HG03108 (cell line): ENCODE results near the gene TPGS2.
"Not testable (repeated sequence)": the region's sequence is repeated elsewhere in the genome, so short reads cannot be mapped to it uniquely, and the experiment has no call there.

Experiments used
- ATAC-seq: cut with Tn5 transposase; IDR thresholded peaks from one replicate; pipeline ENCODE4 v1.9.1; 2021; ENCODE audit warnings: moderate library complexity; ENCODE audit not compliant: unreplicated experiment

TPGS2 gene

GRCh38 chr18:36825526-36825925 lies 3.3 kb downstream of the TPGS2 start:
- no peak for ATAC-seq

- no peak for ATAC-seq
Observed at GRCh38 chr18:36821681-36822080, 7.1 kb downstream of the TPGS2 start.

GRCh38 chr18:36819621-36820020 lies 9.2 kb downstream of the TPGS2 start:
- ATAC-seq, result no peak

DNA sequence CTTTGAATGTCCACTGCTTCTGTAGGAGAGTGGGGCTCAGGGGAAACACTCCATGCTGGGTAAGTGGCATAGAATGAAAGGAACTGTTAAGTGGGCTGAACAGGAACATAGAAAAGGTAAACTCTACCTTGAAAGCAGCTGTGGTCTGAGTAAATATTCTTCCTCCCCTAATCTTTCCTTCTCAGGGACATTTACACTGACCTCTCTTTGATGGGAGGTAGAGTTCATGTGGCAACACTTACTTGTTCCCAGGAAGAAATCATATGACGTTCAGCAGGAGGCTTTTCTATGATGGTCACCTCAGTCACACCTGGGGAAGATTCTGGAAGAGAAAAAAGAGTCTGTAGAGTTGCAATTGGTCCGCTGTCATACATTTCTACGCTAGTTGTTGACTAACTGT lies 10.2 kb downstream of the TPGS2 start:
- no peak for ATAC-seq

DNA sequence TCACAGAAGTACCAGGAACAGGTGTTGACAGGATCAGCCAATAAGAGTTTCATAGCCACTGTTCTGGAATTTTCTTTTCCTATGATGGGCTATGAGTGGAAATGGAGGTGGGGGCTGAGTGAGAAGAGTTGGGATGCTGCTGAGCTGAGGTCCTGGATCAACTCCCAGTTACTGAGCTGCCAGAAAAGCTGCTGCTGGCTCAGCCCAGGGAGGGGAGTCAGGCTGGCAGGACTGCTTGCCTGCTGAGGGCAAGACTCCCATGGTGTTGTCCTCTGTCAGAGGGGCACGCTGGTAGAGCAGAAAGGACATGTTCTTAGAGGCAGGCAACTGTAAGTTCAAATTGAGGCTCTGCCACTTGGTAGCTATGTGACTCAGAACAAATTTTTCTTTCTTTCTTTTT lies 11.8 kb downstream of the TPGS2 start:
- ATAC-seq, result no peak

- ATAC-seq, result not testable (repeated sequence)
Observed at GRCh38 chr18:36816096-36816495, 12.7 kb downstream of the TPGS2 start.

- no peak for ATAC-seq
Observed at GRCh38 chr18:36814994-36815393, 13.8 kb downstream of the TPGS2 start.

- ATAC-seq, result no peak
Observed at GRCh38 chr18:36813824-36814223, 15.0 kb downstream of the TPGS2 start.

- ATAC-seq, result no peak
Observed at GRCh38 chr18:36813101-36813775, 15.6 kb downstream of the TPGS2 start.

DNA sequence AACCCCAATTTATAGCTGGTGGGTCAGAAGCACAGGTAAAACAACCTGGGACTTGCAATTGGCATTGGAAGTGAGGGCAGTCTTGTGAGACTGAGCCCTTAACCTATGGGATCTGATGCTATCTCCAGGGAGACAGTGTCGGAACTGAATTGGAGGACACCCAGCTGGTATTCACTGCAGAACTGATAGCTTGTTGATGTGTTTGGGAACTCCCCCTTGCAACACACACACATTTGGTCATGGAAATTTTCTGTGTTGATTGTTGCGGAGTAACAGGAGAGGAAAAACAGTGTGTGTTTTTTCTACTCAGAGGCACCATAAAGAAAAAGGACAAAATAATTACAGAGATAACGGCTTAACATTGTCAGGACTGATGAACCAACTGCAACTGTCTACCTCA lies 16.1 kb downstream of the TPGS2 start:
- ATAC-seq, result no peak

- ATAC-seq, result no peak
Observed at GRCh38 chr18:36811955-36812354, 16.8 kb downstream of the TPGS2 start.

DNA sequence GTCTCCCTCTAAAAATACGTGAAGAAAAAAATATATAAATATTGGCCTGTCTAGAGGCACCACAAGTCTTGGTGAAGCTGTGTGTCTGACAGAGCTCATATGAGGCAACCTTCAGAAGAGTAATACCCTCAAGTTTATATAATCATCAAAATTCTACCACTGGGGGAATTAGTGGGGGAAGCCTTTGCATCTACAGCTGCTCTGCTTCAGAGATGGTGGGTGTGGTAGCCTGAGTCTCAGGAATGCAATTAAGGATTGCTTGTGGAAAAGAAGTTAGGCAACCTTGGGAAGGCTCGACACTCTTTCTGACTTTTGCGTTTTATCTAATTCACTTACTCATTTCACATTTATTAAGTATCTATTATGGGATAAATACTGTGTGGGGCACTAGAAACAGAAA lies 17.4 kb downstream of the TPGS2 start:
- no peak for ATAC-seq

- ATAC-seq, result peak; percentile 88
Observed at GRCh38 chr18:36809590-36810381, 19.0 kb downstream of the TPGS2 start.

DNA sequence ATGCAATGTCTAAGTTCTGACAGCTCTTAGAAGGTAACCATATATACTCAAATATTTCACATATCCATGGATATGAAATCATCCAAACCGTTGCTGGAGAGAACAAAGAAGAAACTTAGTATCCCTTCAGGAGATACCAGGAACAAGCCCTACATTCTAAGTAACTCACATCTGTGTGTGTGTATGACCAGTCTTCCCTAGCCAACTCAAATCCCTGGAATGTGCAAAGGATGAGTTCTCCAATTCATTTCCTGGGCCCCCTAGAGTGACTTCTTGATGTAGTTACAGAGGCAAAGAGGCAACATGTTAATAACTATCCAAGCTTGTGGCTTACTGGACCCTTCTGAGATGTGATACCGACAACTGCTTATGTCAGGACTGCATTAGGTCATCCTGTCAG lies 20.1 kb downstream of the TPGS2 start:
- no peak for ATAC-seq

DNA sequence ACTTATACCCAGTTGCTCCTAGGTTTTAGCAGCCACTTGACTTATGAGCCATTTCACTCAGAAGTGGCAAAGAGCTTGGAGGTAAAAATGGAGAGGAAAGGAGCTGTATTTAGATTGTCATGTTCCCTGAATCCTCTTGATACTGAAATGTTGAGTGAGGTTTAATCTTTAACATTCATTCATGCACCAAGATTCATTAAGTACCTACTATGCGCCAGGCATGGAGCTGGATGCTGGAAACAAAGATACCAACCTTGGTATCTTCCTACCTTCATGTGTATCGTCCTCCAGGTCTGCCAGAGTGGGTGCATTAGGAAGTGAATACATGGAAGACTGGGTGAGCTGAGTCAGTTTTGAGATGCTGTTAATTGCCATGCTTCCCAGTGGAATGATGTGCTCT lies 23.7 kb downstream of the TPGS2 start:
- ATAC-seq, result no peak

DNA sequence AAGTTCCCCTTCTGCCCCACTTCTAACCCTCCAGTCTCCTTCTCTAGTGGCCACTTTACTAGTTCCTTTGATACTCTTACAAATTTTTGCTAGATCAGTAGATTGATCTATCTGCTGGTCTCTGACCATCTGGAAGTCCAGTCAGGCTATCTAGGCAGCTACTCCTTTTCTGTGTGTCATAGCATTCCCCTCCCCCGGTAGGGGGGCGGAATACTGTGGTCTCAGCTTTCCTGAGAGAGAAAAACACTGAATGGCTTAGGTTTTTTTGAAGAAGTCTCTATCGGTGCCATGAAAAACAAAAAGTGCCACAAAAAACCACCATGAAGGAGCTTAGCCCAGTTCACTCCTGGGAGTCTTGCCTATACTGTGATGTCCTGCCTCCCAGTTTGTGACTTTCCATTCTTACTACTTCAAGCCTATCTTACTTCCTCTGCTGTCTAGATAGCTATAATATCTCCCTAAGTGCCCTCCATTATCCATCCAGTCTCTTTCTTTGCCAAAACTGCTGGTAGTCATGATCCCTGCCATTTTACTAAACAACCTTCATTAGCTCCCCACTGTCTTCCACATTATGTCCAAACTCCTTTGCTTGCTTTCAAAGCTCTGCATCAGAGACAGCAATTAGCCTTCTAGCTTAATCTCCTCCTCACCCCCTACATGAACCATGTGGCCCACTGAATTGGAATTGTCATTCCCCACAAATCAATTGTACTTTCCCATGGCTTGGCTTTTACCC lies 29.9 kb downstream of the TPGS2 start:
- no peak for ATAC-seq

DNA sequence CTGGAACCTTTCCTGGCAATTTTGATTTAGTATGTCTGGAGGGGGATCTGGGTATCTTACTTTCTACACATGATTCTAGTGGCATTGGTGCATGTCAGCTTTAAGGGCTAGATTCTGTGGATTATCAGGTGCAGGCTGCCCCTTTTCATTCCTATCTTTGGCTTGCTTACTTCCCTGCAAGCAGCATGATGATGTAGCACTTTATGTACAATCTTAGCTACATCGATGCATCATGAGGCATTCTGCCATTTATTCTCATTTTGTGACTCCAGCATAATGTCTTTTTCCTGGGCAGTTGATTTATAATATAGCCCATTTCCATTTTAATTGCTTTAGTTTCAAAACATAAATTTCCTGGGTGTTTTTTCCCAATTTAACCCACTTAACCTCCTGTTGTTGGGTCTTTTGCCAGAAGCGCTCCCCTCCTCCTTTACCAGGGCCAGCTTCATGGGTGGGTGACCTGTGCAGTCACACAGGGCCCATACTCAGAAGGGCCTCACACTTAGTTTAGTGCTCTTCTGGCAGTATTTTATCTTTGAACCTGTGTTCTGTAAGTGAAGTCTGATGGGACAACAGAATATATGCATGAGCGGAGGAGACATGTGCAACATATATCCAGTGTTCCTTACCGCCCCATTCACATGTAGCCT lies 36.0 kb downstream of the TPGS2 start:
- ATAC-seq, result no peak

DNA sequence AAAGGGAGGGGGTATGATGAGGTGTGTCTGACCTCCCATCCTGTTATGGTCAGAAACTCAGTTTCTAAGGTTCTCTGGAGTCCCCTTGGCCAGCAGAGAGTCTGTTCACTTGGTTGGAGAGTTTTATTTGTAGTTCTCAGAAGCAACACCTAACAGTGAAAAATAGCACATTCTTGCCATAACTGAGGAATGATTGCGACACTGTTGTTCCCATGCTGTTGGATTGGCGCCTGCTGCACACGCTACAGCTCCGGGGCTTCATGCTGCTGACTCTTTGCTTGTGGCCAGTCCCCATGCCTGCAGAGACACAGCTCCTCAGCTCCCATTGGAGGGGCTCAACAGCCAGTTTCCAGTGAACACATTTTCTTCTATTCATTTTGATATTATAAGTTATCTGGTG lies 42.1 kb downstream of the TPGS2 start:
- no peak for ATAC-seq

DNA sequence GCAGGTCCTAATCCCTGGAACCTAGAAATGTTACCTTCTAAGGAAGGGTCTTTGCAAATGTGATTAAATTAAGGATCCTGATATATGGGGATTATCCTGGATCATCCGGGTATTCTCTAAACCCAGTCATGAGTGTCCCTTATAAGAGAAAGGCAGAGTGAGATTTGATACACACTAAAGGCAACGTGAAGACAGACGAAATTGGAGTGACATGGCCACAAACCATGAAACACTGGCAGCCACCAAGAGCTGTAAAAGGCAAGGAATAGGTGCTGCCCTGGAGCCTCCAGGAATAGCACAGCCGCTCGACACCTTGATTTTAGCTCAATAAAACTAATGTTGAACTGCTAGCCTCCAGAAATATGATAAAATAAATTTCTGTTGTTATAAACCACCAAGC lies 45.0 kb downstream of the TPGS2 start:
- no peak for ATAC-seq

DNA sequence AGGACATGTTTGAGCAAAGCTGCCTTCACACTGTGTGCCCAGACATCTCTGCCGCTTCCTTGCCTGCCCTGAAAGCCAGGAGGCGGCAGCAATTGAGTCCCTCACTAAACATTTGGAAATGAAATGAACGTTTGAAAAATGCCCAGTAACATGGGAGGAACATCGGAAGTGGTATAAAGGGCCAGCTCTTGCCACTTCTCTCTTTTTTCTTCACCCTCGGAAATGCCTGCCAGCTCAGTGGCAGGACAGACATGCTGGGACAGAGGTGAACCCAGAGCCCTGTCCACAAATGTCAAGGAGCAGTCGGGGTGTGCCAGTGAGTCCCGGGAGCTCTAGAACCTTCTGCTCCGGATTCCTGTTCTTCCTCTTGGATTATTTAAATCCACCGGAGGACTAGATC lies 46.1 kb downstream of the TPGS2 start:
- ATAC-seq, result no peak

DNA sequence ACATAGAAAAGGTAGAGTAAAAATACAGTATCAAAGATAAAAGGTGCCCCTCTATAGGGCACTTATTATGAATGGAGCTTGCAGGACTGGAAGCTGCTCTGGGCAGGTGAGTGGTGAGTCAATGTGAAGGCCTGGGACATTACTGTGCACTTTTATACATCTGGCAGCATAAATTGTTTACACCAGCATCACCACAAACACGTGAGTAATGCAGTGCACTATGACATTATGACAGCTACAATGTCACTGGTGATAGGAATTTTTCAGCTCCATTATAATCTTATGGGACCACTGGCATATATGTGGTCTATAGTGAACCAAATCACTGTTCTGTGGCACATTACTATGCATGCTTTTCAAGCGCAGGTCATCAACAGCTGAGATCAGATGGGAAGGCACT lies 48.1 kb downstream of the TPGS2 start:
- ATAC-seq, result no peak
